Gastrocnemius medialis (tissue), 4 donors: Measurements from ENCODE around the gene TSPAN14. TPM values are rescaled to one million over a fixed set of nuclear protein-coding genes. Genes with fewer than 3 reads are reported as not detected.

Experiments used
- ATAC-seq, 2 donors: fragments of 150-250 bp; one replicate each; pipeline ENCODE4 v1.9.1; 2016
- DNase-seq, 2 donors: peaks; one replicate each; pipeline ENCODE4 v3.0.0-alpha.2; 2019
- H3K27ac ChIP-seq, 4 donors: fragments of 200-600 bp; sonication (generic); 1 replicate in 1 of 4; 2 replicates in 3 of 4; pipeline ENCODE4 v1.5.1; 2016 to 2018; ENCODE audit warnings: mild to moderate bottlenecking in 2 of 4, moderate library complexity in 1 of 4
- H3K27me3 ChIP-seq, 3 donors: fragments of 200-600 bp; sonication (generic) in 2 of 3; 1 replicate in 1 of 3; 2 replicates in 2 of 3; pipeline versions ENCODE4 v1.5.1 to v1.6.0; 2016 to 2019; ENCODE audit warnings: mild to moderate bottlenecking in 1 of 3, moderate library complexity in 1 of 3
- H3K36me3 ChIP-seq, 2 donors: fragments of 200-600 bp; sonication (generic) in 1 of 2; one replicate each; pipeline ENCODE4 v1.5.1; 2017 to 2018
- H3K4me1 ChIP-seq, 2 donors: fragments of 200-600 bp; sonication (generic) in 1 of 2; one replicate each; pipeline ENCODE4 v1.5.1; 2016 to 2017; ENCODE audit warnings: mild to moderate bottlenecking in 2 of 2
- H3K4me3 ChIP-seq, 4 donors: fragments of 200-600 bp; sonication (generic) in 3 of 4; 1 replicate in 1 of 4; 2 replicates in 3 of 4; pipeline ENCODE4 v1.5.1; 2016 to 2019; ENCODE audit warnings: mild to moderate bottlenecking in 2 of 4
- H3K9me3 ChIP-seq, 3 donors: fragments of 200-600 bp; sonication (generic) in 2 of 3; 1 replicate in 1 of 3; 2 replicates in 2 of 3; pipeline ENCODE4 v1.5.1; 2016 to 2019
- CTCF ChIP-seq, 5 experiments: fragments of 450-650 bp in 3 of 5; fragments of 200-600 bp in 2 of 5; sonication (generic) in 2 of 5; IDR thresholded peaks in 4 of 5; conservative IDR thresholded peaks in 1 of 5; 1 replicate in 4 of 5; 2 replicates in 1 of 5; pipeline ENCODE4 v1.5.1; 2016 to 2019; ENCODE audit warnings: antibody characterized with exemption in 5 of 5, mild to moderate bottlenecking in 3 of 5, moderate library complexity in 3 of 5
- POLR2A ChIP-seq, 2 donors: fragments of 450-650 bp; IDR thresholded peaks; one replicate each; pipeline ENCODE4 v1.6.1; 2017; ENCODE audit warnings: antibody characterized with exemption in 2 of 2, mild to moderate bottlenecking in 2 of 2, moderate library complexity in 2 of 2
- in situ Hi-C, 4 donors: fragments of 200-750 bp; cut with MboI; loops; one replicate each; pipeline versions ENCODE4 v1.15.0 to v1.8.0; 2017; ENCODE audit warnings: low sequenced_read_pairs in 4 of 4
- intact Hi-C: fragments of 100-400 bp; cut with DNase I; formaldehyde crosslinking; loops from one replicate; pipeline ENCODE4 v1.15.1; 2023; ENCODE audit warnings: low total_unique reads
- total RNA-seq, 4 donors: library from RNA; depleted of rRNA; stranded (reverse); fragments of >200 nt; gene quantifications; one replicate each; pipeline versions ENCODE4 v1.1.0 to v1.2.3, GENCODE V29; 2016

Gene TSPAN14
- total RNA-seq, 4 donors from 2014 or later: 22.6 to 29.3 (median 26.9) TPM

- DNase-seq (no peak), ATAC-seq (peak; percentile 50 to 52)
- Histone ChIP-seq H3K4me1 (peaks cover 25 to 38% of the 10 kb centered on the region in 2 donors), H3K27ac (peak overlapping the region; percentile 94 to 96 (median 95)), H3K36me3 (no peaks in the 10 kb centered on the region), H3K9me3 (no peaks in the 10 kb centered on the region), H3K27me3 (no peaks in the 10 kb centered on the region), H3K4me3 (peak overlapping the region; percentile 73 to 95 (median 86))
- in situ Hi-C loops (loop anchor here in 1 of 4 donors (5.0 kb wide), 1 partner anchor 43 kb away; no protein-coding TSS in a partner anchor), intact Hi-C loops (loop anchor here (2.0 to 5.0 kb wide), 3 partner anchors 47 to 377 kb away; partner anchors contain the start of genes PRXL2A and TMEM254)
- TF ChIP-seq CTCF (IDR thresholded peaks at IDR 0.05 in 4 of 5, conservative IDR thresholded peaks at IDR 0.05 in 1 of 5) (no peak), POLR2A (IDR thresholded peaks at IDR 0.05) (no peak)
These were observed 677 bp downstream of the TSPAN14 start for GRCh38 chr10:80454513-80455460.

DNA sequence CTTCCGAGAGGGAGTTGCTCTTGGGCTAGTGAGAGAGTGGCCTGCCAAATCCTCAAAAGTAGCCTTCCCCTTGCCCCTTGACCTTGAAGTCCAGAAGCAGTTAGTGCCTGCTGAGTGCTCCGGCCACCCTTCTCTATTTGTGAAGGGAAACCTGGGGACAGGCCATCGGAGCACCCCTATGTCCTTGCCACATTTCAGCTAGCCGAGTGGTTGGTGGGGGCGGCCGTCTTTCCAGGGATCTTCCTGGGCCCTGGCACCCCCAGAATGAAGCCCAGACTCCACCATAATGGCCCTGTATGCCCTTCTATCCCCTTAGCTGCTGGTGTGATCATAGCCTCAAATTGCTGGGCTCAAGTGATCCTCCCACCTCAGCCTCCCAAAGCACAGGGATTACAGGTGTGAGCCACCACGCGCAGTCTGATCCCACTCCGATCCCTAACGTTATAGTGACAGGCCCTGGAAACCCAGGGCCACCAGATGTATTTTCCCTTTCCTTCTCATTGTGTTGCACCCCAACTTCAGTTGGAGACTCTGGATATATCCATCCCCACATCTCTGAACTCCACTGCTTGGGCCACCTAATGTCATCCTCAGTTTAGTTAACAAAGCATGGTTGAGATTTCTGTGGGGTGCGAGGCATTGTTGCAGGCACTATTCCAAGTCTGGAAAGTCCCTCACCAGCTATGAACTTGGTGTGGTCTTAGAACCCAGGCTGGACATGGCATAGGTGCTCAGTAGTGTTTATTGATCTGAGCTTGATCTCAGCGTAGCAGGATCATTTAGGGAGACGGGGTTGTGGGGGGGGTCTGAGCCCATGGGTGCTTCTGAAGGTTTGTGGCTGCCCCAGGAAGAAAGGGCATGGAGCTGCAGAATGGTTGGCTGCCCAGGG, 1.6 kb downstream of the TSPAN14 start:
- Histone ChIP-seq H3K9me3 (no peaks in the 10 kb centered on the region), H3K27me3 (no peaks in the 10 kb centered on the region), H3K36me3 (no peaks in the 10 kb centered on the region), H3K27ac (peak overlapping the region; percentile 94 to 96 (median 95)), H3K4me1 (peaks cover 33 to 45% of the 10 kb centered on the region in 2 donors), H3K4me3 (peak overlapping the region; percentile 73 to 95 (median 86))
- in situ Hi-C loops: loop anchor here in 1 of 4 donors (5.0 kb wide), 1 partner anchor 42 kb away; no protein-coding TSS in a partner anchor
- intact Hi-C loops: loop anchor here (2.0 to 5.0 kb wide), 2 partner anchors 49 to 378 kb away; partner anchors contain the start of gene TMEM254
- DNase-seq: no peak
- no peak for ATAC-seq
- TF ChIP-seq POLR2A (IDR thresholded peaks at IDR 0.05): no peak

GRCh38 chr10:80457554-80458262, 3.6 kb downstream of the TSPAN14 start:
- no peak for TF ChIP-seq CTCF (IDR thresholded peaks at IDR 0.05 in 4 of 5, conservative IDR thresholded peaks at IDR 0.05 in 1 of 5)
- no peak for TF ChIP-seq POLR2A (IDR thresholded peaks at IDR 0.05)
- Histone ChIP-seq H3K4me3 (peak overlapping the region in 2 of 4 donors; percentile 6 to 10), H3K27ac (peak overlapping the region in 3 of 4 donors; percentile 83 to 95 (median 94)), H3K36me3 (no peaks in the 10 kb centered on the region), H3K9me3 (no peaks in the 10 kb centered on the region), H3K4me1 (peaks cover 49 to 57% of the 10 kb centered on the region in 2 donors), H3K27me3 (no peaks in the 10 kb centered on the region)
- in situ Hi-C loops: loop anchor here in 1 of 4 donors (5.0 kb wide), 1 partner anchor 40 kb away; no protein-coding TSS in a partner anchor
- DNase-seq (no peak), ATAC-seq (no peak)
- intact Hi-C loops: loop anchor here (5.0 kb wide), 1 partner anchor 380 kb away; the partner anchor contains the start of gene TMEM254

DNA sequence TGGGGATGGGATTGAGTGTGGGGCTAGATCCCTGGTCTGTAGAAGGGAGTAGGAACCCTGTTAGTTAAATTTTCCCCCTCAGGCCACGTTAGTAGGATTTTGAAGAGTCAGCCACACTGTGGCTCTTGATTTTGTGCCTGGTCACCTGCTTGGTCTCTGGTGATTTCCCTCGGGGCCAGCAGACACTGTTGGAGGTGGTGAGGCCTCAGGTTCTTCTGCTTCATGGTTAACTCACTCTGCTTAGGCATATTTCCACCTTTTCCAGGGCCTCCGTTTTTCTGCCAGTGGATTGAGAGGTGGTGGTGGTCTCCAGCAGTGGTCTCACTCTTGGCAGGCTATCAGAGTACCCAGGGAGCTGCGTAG, 4.1 kb downstream of the TSPAN14 start:
- Histone ChIP-seq H3K9me3 (no peaks in the 10 kb centered on the region), H3K27ac (peak overlapping the region; percentile 55 to 95 (median 88)), H3K27me3 (no peaks in the 10 kb centered on the region), H3K36me3 (no peaks in the 10 kb centered on the region), H3K4me1 (peaks cover 47 to 60% of the 10 kb centered on the region in 2 donors), H3K4me3 (peak overlapping the region in 2 of 4 donors; percentile 11 to 20)
- intact Hi-C loops (loop anchor here (5.0 kb wide), 1 partner anchor 381 kb away; the partner anchor contains the start of gene TMEM254), in situ Hi-C loops (loop anchor here in 1 of 4 donors (5.0 kb wide), 1 partner anchor 39 kb away; no protein-coding TSS in a partner anchor)
- DNase-seq: no peak
- no peak for ATAC-seq
- TF ChIP-seq CTCF (IDR thresholded peaks at IDR 0.05 in 4 of 5, conservative IDR thresholded peaks at IDR 0.05 in 1 of 5) (no peak), POLR2A (IDR thresholded peaks at IDR 0.05) (no peak)
